ENCODE data around the gene UBL4B.

GRCh38 chr1:110153407-110153950 is 41.2 kb downstream of the UBL4B start:
- TF ChIP-seq CTCF (IDR thresholded peaks at IDR 0.05) (no peak), EZH2 (IDR thresholded peaks at IDR 0.05; ENCODE audit: borderline replicate concordance, insufficient read depth, low read depth, low read length, poor library complexity, severe bottlenecking) (no peak)
